Measurements from ENCODE around the gene RGL1.

RGL1 gene

DNA sequence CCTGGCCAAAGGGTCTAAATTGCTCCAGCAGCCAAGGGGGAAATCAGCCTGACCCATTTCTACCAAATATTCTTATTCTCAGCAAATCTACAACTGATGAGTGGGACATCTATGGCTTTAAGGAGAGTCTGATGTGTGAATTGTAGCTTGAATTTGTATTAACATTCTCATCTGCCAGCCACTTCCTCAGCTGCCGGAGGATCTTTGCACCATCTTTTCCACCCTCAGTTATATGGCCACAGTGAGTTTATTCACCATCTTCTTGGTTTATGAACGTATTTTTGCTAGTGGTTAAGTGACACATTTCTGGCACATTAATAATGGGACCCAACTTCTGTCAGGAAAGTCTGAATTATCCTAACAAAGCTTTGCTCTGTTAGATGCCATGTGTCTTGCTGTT, 163.0 kb downstream of the RGL1 start:
- no peak for DNase-seq

DNA sequence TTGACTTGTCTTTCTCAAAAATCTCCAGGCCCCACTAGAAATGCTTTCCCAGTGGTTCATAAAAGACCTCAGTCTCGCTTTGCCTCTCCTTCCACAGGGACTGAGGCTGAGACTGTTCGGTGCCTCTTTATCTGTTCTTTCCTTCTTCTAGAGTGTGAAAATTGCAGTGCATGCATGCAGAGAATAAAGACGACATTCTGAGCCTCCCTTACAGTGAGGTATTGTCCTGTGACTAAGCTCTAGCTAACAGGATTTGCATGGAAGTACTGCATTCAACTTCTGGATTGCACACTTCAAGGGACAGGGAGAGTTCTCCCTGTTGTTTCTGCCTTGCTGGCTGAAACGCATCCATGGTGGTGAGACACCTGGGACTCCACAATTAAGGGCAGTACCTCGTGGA, 163.5 kb downstream of the RGL1 start:
- DNase-seq: no peak

DNA sequence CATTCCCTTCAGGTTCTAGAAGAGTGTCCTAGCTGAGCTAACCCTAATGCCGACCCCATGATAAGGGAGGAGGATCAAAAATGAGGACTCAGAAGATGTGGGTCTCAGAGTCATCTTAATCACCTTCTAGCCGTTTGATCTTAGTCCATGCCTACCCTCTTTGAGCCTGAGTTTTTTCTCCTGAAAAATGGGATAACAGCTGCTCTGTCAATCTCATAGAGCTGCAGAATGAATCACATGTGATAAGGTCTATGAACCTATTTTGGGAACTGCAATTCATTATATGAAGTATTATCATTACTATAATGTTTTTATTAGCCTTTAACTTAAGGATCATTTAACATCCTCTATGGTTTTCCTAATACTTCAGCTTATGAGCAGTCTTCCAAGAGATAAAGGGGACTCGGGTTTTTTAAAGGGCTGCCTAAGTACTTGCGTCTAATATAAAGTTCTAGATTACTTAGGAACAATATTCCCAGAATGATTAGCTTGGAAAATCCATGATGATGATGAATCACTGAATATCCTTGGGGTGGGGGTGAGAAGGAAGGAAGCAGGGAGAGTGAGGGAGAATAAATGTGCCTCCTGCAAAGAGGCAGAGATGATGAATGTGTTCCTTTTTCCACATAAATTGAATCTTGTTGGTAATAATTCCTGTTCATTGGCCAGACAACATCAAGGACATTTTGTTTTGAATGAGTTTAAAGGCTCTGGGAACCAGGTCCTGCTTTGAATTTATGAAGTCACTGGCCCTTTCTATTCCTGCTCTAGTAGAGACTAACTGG, 165.8 kb downstream of the RGL1 start:
- DNase-seq: no peak

DNA sequence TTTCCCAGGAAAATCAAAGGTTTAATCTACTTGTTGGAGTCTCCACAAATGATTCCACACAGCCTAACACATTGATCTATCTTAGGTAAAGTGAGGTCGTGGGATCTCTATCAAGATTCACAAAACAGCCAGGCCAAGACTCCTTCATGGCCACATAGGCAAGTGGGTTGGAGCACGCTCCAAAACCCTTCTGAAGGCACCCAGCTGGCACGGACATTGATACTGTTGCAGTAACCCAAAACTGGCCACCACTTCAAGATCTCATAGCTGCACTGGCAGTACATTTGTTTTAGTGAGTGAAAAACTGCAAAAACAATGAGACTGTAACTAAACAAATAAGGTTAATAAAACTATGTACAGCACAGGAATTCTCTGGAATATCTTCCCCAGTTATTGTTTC, 170.7 kb downstream of the RGL1 start:
- DNase-seq: no peak

DNA sequence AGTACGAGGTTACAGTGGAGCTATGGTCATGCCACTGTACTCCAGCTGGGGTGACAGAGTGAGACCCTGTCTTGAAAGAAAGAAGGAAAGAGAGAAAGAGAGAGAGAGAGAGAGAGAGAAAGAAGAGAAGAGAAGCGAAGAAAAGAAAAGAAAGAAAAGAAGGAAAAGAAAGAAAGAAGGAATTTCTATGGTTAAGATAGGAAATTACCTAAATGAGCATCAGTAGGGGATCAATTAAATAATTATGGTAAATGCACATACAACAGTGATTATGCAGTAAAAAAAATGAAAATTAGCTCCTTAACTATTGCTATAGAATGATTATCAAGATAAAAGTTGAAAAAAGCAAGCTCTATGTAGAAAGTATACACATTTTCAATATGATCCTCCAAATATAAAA, 172.8 kb downstream of the RGL1 start:
- no peak for DNase-seq

Data from stimulated activated CD4-positive, alpha-beta T cell treated with anti-CD3 and anti-CD28 coated beads, Interleukin-15, amount 100 ng/mL, for 24 hours (primary cell).